HG03354 (cell line): ENCODE data around the gene AHNAK.

Experiments used
- ATAC-seq: cut with Tn5 transposase; IDR thresholded peaks from one replicate; pipeline ENCODE4 v1.9.1; 2021; ENCODE audit warnings: mild to moderate bottlenecking; ENCODE audit not compliant: unreplicated experiment, poor library complexity, severe bottlenecking

Gene AHNAK

DNA sequence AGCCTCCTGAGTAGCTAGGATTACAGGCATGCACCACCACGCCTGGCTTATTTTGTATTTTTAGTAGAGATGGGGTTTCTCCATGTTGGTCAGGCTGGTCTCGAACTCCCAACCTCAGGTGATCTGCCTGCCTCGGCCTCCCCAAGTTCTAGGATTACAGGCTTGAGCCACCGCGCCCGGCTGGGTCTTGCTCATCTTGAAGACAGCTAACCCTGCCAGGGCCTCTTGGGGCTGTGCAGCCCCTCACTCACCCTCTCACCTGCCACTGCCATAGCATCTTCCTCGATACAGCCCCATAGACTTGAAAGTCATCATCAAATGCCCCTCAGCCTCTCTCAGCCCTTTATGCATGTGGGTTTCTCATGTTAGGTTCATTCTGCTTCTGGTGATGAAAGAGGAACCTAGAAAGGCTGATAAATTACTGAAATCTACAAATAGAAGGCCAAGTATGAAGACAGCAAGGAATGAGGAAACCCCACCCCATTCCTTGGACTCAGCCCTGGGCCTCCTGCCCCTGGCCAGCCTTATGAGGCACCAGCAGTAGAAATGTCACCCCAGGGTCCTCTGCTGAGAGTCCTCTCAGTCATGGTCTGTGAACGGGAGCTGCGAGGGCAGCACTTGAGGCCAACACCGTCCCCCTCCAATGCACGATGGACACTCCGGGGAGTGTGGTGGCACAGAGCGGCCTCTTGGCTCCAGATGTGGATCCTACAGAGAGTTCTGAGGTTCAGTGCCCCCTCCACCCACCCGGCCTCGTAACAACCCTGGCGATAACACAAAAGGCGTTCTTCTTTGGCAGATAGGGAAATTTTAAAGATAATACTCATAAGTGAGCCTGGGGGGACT, 103.0 kb downstream of the AHNAK start:
- no peak for ATAC-seq

DNA sequence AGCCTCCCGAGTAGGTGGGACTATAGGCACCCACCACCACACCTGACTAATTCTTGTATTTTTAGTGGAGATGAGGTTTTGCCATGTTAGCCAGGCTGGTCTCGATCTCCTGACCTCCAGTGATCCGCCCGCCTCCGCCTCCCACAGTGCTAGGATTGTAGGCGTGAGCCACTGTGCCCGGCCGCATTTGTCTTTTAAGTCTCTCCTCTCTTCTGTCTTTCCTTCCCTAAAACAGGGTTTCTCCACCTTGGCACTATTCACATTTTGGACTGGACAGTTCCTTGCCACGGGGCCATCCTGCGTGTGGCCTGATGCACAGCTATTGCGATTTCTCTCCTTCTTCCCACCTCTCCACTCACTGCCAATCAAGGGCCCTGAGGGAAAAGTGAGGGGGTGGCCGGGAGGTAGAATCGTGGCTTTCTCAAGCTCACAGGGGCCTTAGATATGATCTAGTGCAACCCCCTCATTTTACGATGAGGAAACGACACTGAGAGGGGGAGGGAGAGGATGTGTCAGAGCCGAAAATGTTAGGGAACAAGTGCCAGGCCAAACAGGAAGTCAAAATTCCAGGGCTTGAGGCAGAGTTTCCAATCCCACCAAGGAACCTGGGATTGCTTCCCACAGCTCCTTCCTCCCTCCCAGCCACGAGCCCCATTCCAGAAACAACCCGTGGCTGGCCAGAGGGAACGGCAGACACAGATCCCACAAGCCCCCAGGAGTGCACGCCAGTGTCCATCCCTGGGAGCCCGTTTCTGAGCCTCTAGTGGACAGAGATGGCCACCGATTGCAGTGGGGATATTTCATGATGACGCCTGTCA, 106.6 kb downstream of the AHNAK start:
- ATAC-seq: no peak

DNA sequence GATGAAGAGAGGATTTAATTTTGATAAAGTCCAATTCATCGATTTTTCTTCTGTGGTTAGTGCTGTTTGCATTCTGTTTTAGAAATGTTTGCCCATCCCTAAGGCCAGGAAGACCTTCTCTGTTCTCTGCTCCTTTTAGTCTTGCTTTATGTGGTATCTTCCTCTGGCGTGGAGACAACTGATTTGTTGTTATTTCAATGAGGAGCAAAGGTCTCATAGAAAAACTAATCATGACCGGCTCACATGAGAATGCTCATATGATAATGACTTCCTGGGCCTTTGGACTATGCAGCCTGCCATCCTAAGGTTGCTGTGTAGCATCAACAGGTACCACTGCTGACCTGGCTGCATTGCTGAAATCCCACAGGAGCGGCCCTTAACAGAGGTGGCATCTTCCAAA, 108.0 kb downstream of the AHNAK start:
- no peak for ATAC-seq

DNA sequence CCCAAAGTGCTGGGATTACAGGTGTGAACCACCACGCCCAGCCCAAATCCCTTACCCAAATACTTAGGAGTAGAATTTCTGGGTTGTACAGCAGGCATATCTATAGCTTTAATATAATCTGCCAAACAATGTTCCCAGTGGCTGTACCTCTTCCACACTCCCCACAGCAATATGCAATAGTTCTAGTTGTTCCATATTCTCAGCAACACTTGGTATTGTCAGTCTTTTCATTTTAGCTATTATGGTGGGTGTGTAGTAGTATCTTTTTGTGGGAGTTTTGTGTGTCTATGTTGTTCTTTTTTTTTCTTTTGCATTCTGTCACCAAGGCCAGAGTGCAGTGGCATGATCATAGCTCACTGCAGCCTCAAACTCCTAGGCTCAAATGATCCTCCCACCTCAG, 109.0 kb downstream of the AHNAK start:
- ATAC-seq: no peak

DNA sequence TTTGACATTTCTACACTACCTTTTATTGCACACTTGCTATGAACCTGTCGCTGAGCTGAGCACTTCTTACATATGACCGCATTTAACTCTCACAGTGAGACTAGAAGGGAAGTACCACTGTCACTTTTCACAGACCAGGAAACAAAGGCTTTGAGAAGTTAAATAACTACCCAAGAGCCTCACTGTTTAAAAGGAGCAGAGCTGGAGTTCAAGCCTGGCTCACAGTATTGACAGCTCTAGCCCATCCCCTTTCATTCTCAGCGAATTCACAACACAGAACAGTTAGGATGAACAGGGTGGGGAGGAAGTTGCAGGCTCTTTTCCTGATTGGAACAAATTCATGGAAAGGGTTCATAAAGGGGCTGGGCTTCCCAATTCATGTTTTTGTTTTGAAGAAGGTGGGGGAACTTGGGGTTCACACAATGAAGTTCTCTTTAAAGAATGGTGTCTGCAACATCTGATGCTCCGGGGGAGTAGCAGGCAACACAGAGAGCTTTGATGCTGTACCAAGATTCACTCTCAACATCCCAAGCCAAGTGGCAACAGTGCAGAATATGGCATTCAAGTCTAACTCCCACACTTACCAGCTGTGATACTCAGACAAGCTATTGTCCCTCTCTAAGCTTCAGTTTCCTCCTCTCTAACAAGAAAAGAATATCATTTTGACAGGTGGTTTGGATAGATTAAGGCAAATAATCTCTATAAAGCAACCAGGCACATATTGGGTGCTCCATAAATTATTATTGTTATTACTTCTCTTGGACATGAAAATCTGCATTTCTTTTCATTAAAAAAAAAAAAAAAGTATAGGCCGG, 110.6 kb downstream of the AHNAK start:
- no peak for ATAC-seq

DNA sequence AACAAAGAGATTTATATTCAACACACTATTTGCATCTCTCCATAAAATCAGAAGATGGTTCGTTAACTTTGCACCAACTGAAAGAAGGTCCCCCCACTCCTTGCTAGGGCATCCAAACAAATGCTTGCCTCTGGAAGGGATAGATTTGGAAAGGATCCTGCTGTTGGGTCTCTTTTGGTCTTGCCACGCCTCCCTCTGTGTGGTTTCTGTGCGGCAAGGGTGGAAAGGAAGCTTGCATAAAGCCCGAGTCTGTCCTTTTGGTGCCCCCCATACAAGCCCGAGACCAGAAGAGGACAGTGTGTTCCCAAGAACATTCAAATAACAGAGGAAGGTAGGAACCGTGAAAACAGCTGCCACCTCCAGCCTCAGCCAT, 112.7 kb downstream of the AHNAK start:
- ATAC-seq: no peak

DNA sequence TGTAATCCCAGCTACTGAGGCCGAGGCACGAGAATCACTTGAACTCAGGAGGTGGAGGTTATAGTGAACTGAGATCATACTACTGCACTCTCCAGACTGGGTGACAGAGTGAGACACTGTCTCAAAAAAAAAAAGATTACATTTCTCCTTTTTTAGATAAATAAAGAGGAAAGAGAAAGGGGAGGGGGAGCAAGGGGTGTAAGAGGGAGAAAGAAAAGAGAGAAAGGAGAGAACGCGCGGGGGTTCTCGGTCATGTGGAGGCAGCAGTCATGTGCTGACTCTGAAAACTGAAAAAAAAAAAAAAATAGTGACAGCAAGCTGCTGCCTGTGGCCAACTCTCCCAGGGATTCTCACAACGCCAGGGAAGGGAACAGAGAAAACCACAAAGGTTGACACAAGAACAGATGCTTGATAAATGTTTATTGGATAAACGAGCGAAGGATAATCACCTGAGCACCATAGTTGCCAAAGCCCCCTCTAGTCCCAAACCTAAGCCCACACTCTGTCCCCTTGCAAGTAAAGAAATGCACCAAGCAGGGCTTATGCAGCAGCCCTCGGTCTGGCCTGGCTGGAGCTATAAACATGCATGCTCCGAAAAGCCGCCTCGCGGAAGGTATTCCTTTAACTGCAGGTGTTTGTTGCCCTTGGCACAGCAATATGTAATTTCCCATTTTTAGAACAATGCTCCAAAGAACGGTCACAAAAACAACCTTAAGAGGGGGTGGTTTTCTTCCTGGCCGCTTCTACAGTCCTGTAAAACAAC, 113.3 kb downstream of the AHNAK start:
- ATAC-seq: no peak

DNA sequence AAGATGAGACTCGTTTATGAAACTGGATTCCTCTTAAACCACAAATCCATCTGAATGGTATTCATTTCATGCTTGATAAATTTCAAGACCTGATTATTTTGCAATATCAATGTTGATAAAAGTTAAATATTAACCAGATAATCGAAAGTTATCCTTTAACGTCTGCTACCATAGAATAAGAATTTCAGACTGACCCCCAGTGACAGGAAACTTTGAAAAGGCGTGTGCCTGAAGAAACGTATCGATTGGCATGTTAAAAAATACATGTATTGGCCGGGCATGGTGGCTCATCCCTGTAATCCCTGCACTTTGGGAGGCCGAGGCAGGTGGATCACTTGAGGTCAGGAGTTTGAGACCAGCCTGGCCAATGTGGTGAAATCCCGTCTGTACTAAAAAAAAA, 113.9 kb downstream of the AHNAK start:
- no peak for ATAC-seq

DNA sequence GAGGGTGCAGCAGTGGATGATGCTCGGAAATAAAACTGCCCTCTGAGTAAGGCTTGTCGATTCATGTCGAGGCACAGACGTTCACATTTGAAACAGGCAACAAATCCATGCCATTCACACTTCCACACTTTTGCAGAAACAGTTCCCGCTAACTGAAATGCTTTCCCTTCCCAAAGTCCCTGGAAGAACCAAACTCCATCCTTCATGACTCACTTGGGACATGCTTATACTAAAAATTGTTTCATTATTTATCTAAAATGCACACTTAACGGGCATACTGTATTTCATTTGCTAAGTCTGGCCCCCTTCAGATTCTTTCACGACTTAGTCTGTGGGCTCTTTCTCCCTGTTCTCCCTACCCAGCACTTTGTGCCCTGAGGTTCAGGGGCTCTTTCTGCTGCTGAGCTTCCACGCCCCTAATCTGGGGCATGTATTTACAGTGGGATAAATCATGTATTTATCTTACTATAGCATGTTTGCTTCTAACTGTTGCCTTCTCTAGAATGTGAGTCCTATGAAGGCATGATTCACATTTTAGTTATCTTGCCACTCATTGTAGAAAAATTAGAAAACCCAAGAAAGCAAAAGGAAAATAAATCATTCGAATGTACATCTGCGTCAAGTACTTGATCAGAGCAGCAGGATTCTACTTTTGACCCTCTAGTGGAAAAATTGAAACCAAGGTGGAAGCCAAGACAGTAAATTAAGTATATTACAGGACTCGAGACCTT, 115.3 kb downstream of the AHNAK start:
- ATAC-seq: no peak

DNA sequence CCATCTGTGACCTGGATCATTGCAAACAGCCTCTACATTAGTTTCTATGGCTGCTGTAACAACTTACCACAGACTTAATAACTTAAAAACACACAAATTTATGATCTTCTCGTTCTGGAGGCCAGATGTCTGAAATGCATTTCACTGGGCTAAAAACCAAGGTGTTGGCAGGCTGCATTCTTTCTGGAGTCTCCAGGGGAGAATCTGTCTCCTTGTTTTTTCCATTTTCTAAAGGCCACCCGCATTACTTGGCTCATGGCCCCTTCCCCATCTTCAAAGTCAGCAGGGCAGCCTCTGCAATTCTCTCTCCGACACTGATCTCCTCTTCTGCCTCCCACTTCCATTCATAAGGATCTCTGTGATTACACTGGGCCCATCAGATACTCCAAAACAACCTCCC, 116.2 kb downstream of the AHNAK start:
- ATAC-seq: no peak

DNA sequence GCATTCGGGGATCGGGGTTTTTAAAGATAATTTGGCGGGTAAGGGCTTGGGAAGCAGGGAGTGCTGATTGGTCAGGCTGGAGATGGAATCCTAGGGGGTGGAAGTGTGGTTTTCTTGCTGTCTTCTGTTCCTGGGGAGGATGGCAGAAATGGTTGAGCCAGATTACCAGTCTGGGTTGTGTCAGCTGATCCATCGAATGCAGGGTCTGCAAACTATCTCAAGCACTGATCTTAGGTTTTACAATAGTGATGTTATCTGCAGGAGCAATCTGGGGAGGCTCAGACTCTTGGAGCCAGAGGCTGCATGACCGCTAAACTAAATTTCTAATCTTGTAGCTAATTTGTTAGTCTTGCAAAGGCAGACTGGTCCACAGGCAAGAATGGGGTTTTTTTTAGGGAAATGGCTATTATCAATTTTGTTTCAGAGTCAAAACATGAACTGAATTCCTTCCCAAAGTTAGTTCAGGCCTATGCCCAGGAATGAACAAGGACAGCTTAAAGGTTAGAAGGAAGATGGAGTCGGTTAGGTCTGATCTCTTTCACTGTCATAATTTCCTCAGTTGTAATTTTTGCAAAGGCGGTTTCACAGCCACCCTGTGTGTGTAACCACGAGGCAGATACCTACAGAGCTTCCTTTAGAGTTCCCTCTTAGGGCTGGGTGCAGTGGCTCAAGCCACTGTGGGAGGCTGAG, 117.6 kb downstream of the AHNAK start:
- no peak for ATAC-seq

DNA sequence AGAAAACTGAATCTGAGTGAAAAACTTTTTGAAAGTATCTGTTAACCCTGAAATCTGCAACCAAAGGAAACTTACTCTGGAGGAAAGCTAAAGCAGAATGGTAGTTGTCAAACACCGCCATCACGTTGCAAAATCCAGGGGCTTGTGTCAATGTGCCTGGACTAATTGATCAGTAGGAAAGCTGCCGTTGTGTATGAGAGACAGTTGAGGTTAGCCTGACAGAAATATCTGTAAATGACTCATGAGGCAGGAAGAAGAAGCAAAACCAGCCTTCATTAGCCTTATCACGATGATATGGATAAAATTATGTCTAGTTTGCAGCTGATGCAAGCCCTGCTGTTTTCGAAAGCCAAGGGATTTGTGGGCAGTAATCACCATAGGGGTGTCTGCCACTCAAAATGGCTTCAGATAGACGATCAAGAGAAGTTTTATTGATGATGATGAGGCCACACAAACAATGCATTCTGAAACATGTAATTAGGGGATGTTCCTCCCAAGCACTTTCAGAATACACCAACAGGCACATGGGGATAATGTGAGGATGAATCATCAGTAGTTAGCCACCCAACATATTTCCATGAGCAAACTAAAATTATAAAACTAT, 118.9 kb downstream of the AHNAK start:
- ATAC-seq: no peak

DNA sequence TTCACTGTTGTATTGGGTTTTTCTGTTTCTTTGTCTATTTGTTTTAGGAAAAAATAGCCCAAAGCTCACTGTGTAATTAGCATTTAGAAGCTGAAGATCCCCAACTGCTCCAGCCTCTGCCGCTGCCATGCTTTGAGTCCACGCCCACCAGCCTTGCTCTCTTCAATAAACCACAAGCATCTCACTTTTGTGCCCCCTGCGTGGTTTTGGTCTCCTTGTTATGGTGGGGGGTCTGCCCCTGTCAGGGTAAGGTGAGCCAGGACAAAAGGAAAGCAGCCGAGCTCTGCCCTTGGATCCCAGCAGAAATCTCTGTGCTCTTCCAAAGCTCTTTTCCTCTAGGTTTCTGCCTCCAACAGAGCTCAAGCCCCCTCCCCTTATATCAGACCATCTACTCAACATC, 123.6 kb downstream of the AHNAK start:
- no peak for ATAC-seq

DNA sequence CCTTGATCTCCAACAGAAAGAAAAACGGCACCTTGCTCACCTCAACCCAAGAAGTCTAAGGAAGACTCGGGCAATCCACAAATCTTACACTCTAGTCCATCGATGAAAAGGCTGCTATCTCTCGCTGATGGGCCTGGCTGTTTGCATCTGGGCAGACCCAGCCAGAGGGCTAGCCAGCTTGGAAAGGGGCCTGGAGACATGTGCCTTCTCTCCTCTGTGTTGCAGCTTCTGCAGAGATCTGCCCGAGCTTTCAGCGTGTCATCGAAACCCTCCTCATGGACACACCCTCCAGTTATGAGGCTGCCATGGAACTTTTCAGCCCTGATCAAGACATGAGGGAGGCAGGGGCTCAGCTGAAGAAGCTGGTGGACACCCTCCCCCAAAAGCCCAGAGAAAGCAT, 124.6 kb downstream of the AHNAK start:
- ATAC-seq: no peak

DNA sequence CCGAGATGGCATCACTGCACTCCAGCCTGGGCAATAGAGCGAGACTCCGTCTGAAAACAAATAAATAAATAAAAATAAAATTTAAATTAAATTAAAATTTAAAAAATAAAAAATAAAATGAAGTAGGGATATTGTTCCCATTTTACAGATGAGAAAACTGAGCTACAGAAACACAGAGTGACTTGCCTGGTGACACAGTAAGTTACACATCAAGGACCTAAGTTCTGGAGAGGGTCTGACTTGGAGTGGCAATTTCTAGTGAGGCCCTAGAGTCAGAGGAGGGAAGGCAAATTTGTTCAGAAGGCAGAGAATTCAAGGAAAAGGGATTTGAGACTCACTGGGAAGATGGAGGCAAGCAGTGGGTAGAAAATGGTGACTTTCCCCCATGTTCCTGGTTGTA, 125.7 kb downstream of the AHNAK start:
- ATAC-seq: no peak

DNA sequence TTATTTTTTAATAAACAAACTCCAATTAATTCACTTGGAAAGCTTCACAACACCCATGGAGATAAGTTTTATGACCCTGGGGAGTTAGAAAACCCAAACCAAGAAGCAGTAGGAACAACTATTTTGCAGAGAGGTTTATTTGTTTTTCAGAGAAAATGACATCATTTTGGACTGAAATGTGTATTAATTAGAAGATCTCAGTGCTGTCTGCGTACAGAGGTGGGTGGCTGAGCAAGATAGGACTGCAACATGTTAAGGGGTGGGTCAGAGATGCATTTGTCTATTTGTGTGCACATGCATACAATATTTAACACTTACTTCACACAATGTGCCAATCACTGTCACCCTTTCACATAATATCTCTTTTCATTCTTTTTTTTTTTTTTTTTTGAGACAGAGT, 126.7 kb downstream of the AHNAK start:
- ATAC-seq: no peak

DNA sequence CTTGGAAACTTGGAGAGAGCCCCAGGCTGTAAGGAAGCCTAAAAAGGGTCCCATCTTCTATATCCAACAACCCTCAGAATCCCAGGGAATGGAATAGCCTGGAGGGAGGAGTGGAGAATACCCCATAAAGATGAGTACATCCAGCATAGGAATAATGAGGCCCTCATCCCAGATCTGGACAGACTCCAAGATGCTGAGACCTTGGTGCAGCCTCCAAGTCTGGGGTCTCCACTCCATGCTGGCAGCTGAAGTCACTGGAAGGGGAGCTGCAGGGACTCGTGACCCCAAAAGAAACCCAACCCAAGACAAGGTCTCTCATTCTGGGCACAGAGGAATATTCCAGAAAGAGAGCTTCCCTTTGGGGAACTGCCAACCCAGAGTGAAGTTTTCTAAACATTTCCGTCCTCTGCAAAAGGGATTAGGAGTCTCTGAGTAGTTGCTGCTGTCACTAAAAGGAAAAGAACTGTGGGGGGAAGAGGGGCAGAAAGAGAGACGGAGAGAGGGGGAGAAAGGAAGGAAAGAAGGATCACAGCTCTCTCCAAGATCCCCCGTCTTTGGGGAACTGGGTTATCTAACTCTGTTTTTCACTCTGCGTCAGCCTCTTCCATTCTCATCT, 127.2 kb downstream of the AHNAK start:
- no peak for ATAC-seq

DNA sequence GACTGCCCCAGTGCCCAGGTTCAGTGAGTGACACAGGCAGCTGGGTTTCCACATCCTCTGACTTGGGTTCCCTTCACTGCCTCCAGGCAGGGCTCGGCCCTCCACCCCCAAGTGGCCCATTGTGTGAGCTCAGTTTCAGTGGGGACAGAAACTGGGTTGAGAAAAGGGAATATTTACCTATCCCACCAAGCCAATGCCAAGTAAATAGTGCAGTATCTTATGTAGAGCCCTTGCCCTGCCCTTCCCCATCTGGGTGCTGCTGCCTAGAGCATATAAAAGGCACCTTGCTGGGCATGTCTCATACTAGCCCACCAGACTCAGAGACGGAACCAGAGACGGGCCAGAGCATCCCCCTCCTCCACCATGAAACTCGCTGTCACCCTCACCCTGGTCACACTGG, 127.9 kb downstream of the AHNAK start, which contains the start of gene SCGB1A1:
TSS of gene SCGB1A1 (plus strand) at position 301 of the 400 bp plus-strand sequence. CDS start at position 364, 63 bp downstream.
- no peak for ATAC-seq
